GM10266 (cell line): ENCODE results near the gene FBXO44.

ENCODE experiments used
- DNase-seq: peaks from one replicate; pipeline ENCODE4 v3.0.0; 2012; ENCODE audit errors: extremely low spot score
- TF ChIP-seq, protein P1 (sequence below): IDR thresholded peaks from 2 replicates; pipeline ENCODE4 v1.5.1; 2012; ENCODE audit warnings: mild to moderate bottlenecking, low read depth; ENCODE audit not compliant: control insufficient read depth, insufficient read depth; ENCODE audit errors: missing control alignments

The FBXO44 gene

GRCh38 chr1:11711490-11711889 is 56.8 kb downstream of the FBXO44 start:
- TF ChIP-seq, protein P1, sequence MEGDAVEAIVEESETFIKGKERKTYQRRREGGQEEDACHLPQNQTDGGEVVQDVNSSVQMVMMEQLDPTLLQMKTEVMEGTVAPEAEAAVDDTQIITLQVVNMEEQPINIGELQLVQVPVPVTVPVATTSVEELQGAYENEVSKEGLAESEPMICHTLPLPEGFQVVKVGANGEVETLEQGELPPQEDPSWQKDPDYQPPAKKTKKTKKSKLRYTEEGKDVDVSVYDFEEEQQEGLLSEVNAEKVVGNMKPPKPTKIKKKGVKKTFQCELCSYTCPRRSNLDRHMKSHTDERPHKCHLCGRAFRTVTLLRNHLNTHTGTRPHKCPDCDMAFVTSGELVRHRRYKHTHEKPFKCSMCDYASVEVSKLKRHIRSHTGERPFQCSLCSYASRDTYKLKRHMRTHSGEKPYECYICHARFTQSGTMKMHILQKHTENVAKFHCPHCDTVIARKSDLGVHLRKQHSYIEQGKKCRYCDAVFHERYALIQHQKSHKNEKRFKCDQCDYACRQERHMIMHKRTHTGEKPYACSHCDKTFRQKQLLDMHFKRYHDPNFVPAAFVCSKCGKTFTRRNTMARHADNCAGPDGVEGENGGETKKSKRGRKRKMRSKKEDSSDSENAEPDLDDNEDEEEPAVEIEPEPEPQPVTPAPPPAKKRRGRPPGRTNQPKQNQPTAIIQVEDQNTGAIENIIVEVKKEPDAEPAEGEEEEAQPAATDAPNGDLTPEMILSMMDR, result no peak
- no peak for DNase-seq

DNA sequence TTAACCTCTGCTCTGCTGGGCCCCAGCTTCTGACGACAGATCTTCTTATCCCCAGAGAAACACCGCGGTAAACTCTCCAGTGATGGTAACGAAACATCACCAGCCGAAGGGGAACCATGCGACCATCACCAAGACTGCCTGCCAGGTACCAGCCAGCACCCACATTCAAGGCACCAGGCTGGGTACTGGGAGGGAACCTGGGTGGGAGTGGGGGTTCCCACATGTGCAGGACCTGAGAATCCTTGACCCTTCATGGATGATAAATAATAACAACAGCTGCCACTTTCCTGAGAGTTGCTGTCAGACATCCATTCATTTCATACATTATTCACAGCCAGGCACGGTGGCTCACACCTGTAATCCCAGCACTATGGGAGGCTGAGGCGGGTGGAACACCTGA is 57.6 kb downstream of the FBXO44 start:
- no peak for DNase-seq
- TF ChIP-seq, protein P1, result no peak
